ENCODE results near the gene ANP32E. TPM values are rescaled to one million over a fixed set of nuclear protein-coding genes. Genes with fewer than 3 reads are reported as not detected.

Gene ANP32E
- total and polyA plus RNA-seq, 2 of the 13 experiments (the other 11 are each of a cell fraction or from before 2014, with no cell fraction given) = 10.3 to 53.0 TPM

DNA sequence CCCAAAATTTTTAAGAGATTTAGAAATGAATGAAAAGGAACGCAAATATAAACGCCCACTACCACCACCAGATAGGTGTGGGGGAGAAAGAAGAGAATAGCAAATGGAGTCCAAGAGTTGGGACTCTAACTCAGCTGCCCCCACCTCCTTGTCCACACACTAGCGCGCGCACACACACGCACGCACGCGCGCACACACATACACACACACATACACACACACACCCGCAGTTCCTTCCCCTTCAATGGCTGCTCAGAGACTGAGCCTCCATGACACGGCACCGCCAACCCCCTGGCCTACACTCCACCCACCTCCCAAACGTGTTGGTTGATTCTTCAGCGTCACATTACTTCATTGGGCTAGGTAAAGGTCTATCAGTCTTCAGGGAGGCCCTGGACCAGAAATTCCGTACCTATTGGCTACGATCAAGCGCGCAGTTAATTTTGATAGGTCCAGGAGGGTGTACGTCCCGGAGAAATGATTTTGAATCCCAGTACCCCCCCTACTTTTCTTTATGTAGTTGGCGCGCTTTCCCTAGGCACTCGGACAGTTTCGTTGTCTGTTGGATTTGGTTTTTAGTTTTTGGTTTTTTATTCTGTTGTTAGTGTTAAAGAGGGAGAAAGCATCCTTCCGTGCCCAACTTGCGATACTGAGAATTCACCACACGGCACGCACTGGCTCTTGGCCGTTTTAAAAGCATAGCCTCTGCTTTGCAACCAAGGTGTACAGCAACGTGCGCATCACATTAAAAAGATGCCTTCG, at the start of gene ANP32E (continued):
- TF ChIP-seq ZNF678 (CRISPR knock-in tag; IDR thresholded peaks at IDR 0.05) (peak; percentile 76; the same call in 1 of the 2 replicates), ZFP36 (IDR thresholded peaks at IDR 0.05; ENCODE audit: borderline replicate concordance, low read depth, low read length, partially characterized antibody) (no peak), IKZF1 (IDR thresholded peaks at IDR 0.05) (no peak), SOX6 (IDR thresholded peaks at IDR 0.05) (no peak), SOX6 (CRISPR knock-in tag; IDR thresholded peaks at IDR 0.05) (peak; percentile 70), ZSCAN9 (CRISPR knock-in tag; IDR thresholded peaks at IDR 0.05; ENCODE audit: borderline replicate concordance) (peak; percentile 43; the same call in 1 of the 2 replicates), TRAFD1 (CRISPR knock-in tag; IDR thresholded peaks at IDR 0.05; ENCODE audit: borderline replicate concordance) (0 out of 2 replicates have a peak, but pooled peaks have one; percentile 39), MIXL1 (CRISPR knock-in tag; IDR thresholded peaks at IDR 0.05) (peak; percentile 73), SMC3 (IDR thresholded peaks at IDR 0.05; ENCODE audit: low read length) (no peak), MAZ (IDR thresholded peaks at IDR 0.05; ENCODE audit: borderline replicate concordance, low read depth, low read length) (0 out of 2 replicates have a peak, but pooled peaks have one; percentile 32), MAZ (CRISPR knock-in tag; IDR thresholded peaks at IDR 0.05; ENCODE audit: low read depth) (peak; percentile 81; the same call in 1 of the 2 replicates), ZMYM3 (CRISPR knock-in tag; IDR thresholded peaks at IDR 0.05) (peak; percentile 45; the same call in 1 of the 2 replicates), HNF4G (IDR thresholded peaks at IDR 0.05; ENCODE audit: borderline replicate concordance, low read depth, low read length) (no peak), HNF4G (CRISPR knock-in tag; IDR thresholded peaks at IDR 0.05; ENCODE audit: borderline replicate concordance, low read depth) (no peak), ZSCAN30 (CRISPR knock-in tag; IDR thresholded peaks at IDR 0.05) (0 out of 2 replicates have a peak, but pooled peaks have one; percentile 45), XRCC5 (optimal IDR thresholded peaks at IDR 0.05; ENCODE audit: low read length) (peak; percentile 63), MXD3 (CRISPR knock-in tag; IDR thresholded peaks at IDR 0.05) (peak; percentile 41; the same call in 1 of the 2 replicates), ZNF776 (CRISPR knock-in tag; IDR thresholded peaks at IDR 0.05) (0 out of 2 replicates have a peak, but pooled peaks have one; percentile 45), EP300 (IDR thresholded peaks at IDR 0.05; ENCODE audit: low read depth in 2 of 2, low read length in 2 of 2) (peak in 1 of 2 experiments; percentile 49; a peak in 1 of 4 replicates), EP300 (CRISPR knock-in tag; IDR thresholded peaks at IDR 0.05; ENCODE audit: borderline replicate concordance) (no peak), MIER3 (CRISPR knock-in tag; IDR thresholded peaks at IDR 0.05; ENCODE audit: borderline replicate concordance) (peak; percentile 88; the same call in 1 of the 2 replicates), ZBTB3 (CRISPR knock-in tag; IDR thresholded peaks at IDR 0.05; ENCODE audit: borderline replicate concordance, low read depth) (peak; percentile 80), ZNF234 (CRISPR knock-in tag; conservative IDR thresholded peaks at IDR 0.05) (0 out of 2 replicates have a peak, but pooled peaks have one; percentile 29), PBX2 (CRISPR knock-in tag; IDR thresholded peaks at IDR 0.05) (peak; percentile 93), NR2F6 (IDR thresholded peaks at IDR 0.05) (no peak), NR2F6 (CRISPR knock-in tag; IDR thresholded peaks at IDR 0.05) (peak; percentile 57; the same call in 1 of the 2 replicates), ZNF629 (CRISPR knock-in tag; conservative IDR thresholded peaks at IDR 0.05) (no peak), ISL2 (CRISPR knock-in tag; IDR thresholded peaks at IDR 0.05) (no peak), ZNF329 (CRISPR knock-in tag; IDR thresholded peaks at IDR 0.05; ENCODE audit: low read depth) (peak; percentile 81; the same call in 1 of the 2 replicates)
